ENCODE data around the gene CTBP2.

DNA sequence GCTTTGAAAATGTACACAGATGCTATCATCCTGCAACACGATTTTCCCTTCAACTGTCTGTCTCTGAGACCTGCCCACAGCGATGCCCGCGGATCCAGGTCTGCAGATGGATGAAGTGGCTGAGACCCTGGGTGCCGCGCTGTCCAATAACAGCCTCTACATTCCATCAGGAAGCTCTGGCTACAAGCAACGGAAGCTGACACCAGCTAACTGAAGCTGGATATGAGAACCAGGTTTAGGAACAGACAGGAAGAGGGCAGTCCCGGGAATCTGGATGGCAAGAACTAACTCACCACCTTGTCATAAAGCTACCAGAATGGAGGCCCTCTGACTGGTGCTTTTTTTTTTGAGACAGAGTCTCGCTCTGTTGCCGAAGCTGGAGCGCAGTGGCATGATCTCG lies 32.3 kb upstream of the CTBP2 start:
- TF ChIP-seq, protein P1, sequence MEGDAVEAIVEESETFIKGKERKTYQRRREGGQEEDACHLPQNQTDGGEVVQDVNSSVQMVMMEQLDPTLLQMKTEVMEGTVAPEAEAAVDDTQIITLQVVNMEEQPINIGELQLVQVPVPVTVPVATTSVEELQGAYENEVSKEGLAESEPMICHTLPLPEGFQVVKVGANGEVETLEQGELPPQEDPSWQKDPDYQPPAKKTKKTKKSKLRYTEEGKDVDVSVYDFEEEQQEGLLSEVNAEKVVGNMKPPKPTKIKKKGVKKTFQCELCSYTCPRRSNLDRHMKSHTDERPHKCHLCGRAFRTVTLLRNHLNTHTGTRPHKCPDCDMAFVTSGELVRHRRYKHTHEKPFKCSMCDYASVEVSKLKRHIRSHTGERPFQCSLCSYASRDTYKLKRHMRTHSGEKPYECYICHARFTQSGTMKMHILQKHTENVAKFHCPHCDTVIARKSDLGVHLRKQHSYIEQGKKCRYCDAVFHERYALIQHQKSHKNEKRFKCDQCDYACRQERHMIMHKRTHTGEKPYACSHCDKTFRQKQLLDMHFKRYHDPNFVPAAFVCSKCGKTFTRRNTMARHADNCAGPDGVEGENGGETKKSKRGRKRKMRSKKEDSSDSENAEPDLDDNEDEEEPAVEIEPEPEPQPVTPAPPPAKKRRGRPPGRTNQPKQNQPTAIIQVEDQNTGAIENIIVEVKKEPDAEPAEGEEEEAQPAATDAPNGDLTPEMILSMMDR (IDR thresholded peaks at IDR 0.05) = no peak
- TF ChIP-seq POLR2A (IDR thresholded peaks at IDR 0.05) = no peak
